Vagina (tissue), 2 donors: Measurements from ENCODE around the gene CDH18.

Experiments used
- POLR2AphosphoS5 ChIP-seq, 2 donors: sonication (generic); formaldehyde crosslinking; IDR thresholded peaks; one replicate each; pipeline ENCODE4 v1.9.0; 2017; ENCODE audit warnings: antibody characterized with exemption in 2 of 2, mild to moderate bottlenecking in 2 of 2, low read depth in 1 of 2; ENCODE audit not compliant: insufficient read depth in 1 of 2
- TF ChIP-seq, protein P1 (sequence below), 3 experiments: fragments of 450-650 bp in 2 of 3; fragments of 200-600 bp in 1 of 3; sonication (generic) in 1 of 3; IDR thresholded peaks; one replicate each; pipeline ENCODE4 v1.5.1; 2017 to 2019; ENCODE audit warnings: antibody characterized with exemption in 3 of 3, mild to moderate bottlenecking in 2 of 3, moderate library complexity in 2 of 3

DNA sequence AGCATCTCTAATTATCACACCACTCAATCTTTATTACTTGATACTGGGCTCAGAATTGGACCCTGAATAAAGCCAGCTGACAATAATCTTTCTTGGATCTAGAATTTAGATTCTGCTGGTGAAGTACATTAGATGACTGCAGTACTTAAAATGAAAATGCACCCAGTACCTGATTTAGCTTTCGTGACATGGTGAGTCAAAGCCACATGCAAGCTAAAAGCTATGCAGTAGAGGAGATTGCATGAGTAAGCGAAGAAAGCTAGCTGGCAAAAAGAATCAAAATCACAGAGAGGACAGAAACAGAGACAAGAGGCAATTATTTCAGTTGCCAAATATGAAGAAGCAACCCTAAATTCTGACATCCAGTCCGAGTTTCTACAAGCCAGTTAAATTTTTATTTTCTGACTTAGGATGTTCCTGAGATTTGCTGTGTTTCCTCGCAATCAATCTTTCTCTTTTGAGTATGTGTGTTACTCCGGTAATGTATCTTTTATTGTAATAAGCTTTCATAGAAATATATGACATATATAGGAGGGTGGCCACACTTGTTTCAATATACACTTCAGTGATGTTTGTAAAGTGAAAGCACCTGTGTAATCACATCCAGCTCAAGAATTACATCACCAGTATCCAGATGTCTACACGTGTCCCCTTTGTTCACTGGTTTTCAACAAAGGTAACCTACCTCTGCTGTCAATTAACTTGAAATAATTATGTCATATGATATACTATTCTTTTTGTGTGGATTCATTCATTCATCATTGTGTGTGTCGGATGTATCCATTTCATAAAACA, 101.7 kb downstream of the CDH18 start:
- peak in 1 of 2 donors; percentile 42 for TF ChIP-seq POLR2AphosphoS5 (IDR thresholded peaks at IDR 0.05; ENCODE audit: insufficient read depth in 1 of 2, low read depth in 1 of 2)
- TF ChIP-seq, protein P1, sequence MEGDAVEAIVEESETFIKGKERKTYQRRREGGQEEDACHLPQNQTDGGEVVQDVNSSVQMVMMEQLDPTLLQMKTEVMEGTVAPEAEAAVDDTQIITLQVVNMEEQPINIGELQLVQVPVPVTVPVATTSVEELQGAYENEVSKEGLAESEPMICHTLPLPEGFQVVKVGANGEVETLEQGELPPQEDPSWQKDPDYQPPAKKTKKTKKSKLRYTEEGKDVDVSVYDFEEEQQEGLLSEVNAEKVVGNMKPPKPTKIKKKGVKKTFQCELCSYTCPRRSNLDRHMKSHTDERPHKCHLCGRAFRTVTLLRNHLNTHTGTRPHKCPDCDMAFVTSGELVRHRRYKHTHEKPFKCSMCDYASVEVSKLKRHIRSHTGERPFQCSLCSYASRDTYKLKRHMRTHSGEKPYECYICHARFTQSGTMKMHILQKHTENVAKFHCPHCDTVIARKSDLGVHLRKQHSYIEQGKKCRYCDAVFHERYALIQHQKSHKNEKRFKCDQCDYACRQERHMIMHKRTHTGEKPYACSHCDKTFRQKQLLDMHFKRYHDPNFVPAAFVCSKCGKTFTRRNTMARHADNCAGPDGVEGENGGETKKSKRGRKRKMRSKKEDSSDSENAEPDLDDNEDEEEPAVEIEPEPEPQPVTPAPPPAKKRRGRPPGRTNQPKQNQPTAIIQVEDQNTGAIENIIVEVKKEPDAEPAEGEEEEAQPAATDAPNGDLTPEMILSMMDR (IDR thresholded peaks at IDR 0.05) = no peak
